Stimulated activated CD4-positive, alpha-beta T cell treated with anti-CD3 and anti-CD28 coated beads, Interleukin-4, amount 100 ng/mL, for 1 hour (primary cell): ENCODE measurements around the gene A3GALT2.

ENCODE experiments used
- DNase-seq: peaks from one replicate; pipeline ENCODE4 v3.0.0-alpha.2; 2020

Gene A3GALT2

DNA sequence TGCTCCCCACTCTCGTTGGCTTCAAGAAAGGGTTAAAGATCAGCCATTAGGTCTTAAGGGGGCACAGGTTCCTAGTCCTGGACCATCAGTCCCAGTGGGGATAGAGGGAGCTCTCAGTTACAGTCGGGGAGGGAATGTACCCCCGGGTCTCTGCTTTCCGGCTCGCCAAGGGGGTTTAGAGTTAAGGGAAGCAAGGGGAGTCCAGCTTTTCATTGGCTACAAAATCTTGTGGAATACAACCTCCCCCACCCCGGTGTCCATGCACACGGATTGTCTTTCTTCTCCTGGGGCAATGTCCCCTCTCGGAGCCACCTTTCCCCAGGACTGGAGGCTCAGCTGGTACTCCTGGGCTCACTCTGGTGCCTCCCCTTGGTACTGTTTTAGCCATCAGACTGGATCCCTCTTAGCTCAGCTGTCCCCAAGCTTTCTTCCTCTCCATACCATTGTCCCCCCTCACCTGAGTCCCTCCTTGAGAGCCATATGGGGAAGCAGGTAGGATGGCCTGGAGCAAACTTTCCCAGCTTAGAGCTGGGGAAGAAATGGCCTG is at the start of gene A3GALT2:
Gene A3GALT2 (minus strand): TSS at position 480 of the 547 bp plus-strand sequence. CDS start 0 bp downstream, at position 480.
- DNase-seq = no peak

DNA sequence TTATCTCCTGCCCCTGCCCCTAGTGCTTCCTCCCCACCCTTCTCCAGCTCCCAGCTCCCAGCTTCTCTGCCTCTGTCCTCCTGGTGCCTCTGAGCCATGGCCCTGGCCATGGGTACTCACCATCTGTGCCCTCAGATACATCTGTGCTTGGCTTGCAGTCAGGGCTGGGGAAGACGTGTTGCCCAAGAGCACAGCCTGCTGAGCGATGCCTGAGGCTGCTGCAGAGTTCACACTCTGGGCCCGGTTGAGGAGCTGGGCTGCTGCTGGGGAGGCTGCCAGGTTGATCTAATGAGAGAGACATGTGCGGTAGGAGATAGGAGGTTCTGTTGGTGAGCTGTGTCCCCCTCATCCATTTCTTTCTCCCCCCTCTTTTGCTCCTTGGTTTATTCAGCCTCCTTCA is 49.4 kb upstream of the A3GALT2 start:
- DNase-seq = no peak

DNA sequence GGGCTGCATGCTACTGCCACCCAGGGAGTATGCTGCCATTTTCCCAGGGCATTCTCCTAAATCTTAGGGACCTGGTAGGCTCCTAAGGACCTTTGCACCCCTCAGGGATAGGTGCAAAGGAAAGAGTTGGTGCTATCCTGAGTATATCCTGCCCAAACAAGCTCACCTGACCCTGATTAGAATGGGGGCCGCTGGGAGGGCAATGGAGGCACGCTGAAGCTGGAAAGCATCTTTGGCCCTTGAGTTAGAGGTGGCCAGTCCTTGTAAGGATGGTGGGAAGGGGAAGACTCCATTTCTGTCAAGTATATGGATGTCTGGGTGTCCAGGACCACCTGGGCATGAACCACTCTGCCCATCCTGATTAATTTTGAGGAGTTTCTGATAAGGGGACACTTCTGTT is 48.9 kb upstream of the A3GALT2 start:
- DNase-seq = no peak

DNA sequence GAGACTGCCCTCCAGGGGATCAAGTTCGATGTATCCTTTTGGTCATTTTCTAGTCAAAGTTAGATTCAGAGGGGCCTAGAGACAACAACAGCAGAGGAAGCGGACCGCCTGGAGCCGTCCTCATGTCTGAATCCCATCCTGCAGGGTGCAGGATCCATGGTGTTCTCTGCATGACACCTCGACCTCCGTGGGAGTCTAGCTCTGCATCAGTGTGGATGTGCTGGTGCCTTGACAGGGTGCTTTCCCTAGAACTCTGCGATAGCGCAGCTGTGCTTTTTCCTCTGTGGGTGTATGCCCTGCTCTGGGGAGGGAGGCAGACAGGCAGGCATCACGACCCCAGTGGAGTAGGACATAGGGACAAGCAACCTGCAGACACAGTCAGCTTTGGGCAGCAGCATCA is 48.2 kb upstream of the A3GALT2 start:
- DNase-seq = no peak

DNA sequence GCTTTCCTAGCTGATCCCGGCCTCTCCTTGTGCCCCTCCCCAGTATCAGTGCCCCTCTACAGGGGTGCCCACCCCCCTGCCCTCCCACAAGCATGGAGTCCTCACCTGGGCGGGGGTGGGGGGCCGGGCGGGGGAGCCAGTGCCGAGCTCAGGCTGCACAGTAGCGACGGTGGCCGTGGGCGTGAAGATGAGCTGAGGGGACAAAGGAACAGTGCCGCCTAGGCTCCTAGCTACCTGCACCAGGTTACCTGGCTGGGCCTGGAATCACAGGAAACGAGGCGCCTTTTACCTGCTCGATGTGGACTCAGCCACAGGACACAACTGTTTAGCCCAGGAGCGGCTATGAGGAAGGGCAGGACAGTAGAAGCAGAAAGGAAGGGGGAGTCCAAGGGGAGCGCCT is 47.5 kb upstream of the A3GALT2 start:
- no peak for DNase-seq

DNA sequence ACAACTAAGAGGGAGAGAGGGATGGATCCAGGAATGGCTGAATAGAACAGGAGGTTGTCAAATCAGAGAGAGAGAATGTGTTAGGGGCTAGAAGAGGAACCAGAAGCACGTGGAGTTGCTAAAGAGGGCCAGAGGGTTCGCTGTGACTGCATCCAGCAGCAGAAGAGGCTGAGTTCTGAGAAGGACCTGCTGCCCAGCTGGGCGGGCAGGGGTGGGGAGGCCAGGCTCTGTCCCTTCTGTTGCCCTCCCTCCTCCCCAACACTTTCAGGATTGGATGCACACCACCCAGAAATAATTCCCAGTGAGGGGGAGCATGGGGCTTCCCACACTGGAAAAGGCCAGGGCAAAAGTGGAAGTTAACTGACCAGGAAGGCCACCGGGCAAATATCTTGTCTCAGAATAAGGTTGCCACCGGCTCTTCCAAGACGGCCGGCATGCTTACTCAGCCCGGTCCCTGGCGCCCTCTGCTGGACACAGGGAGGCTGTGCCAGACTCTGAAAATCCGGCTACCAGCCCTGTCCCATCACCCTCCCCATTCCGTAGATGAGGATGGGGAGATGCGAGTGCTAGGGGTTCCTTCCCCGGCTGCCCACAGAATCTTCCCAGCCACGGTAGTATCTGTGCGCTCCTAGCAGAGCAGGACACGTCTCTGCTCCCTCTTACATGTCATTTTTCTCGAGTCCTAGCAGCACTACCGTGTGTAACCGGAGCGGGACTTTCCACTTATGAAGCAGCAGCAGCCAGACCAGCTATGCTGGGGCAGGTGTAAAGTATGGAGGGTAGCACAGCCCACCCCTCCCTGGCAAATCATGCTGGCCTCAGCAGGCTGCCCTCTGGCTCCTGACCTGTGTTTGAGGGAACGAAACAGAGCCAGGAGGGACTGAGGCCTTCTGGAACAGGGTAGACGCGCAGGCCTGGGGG is 46.8 kb upstream of the A3GALT2 start:
- DNase-seq = peak; percentile 88

DNA sequence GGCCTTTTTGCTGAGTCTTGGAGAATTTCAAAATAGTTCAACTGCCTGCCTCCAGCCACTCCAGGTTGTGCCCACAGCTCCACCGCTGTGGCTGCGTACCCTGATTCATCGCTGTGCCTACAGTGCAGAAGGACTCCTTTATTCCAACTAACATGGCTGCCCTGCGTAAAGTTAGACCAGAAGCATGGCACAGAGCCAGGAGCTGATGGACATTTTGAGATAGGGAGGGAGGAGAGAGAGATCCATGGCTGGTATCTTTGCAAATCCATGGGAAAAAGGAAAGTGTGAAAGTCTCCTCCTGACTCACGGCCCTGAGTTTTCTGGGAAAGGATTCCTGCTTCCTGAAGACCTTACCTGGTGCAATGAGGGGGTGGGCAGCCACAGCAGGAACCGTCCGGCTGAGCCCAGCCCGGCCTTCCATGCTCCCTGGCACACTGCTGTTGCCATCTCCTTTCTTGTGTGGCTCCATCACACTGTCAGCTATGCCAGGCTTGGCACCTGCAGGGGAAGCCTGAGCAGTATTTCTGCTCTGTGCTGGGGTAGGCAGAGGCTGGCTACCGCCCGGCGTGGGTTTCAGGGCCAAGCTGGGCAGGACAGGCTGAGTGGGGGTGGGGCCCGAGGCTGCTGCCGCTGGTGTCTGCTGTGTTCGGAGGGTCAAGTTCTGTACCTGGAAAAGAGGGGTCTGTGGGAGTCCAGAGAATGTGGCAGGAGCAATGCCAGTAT is 46.0 kb upstream of the A3GALT2 start:
- no peak for DNase-seq

DNA sequence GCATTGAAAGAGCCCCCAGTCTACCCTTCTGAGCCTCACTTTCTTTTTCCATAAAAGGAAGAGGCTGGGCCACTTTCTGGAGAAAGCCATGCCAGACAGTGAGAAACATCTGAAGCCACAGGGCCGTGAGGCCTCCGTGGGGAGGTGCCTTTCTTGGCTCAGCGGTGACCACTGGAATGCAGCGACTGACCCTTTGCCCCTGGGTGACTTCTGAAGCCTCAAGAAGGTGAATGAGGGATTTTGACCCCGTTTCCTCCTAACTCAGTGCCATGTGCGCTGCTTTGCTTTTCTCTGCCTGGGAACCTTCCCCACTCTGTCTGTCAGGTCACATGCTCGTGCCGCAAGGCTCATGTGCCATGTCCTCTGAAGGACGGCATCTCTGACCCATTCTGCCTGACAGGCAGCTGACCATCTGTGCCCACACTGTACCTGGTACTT is 44.7 kb upstream of the A3GALT2 start:
- no peak for DNase-seq

DNA sequence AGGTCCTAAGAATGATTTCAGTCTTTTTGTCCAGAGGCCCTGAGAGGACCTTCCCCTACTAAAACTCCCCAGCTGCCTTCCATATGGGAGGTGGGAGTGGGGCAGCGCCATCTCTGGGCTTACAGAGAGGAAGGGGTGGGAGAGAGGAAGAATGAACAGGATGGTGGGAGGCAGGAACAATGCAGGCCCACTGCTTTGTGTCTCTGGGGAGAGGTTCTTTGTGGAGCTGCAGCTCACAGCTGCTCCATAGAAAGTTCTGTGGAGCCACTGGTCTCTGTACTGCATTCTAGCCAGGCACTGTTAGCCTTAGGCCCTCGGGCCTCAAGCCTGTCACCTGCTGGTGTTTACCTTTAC is 43.6 kb upstream of the A3GALT2 start:
- DNase-seq = no peak

DNA sequence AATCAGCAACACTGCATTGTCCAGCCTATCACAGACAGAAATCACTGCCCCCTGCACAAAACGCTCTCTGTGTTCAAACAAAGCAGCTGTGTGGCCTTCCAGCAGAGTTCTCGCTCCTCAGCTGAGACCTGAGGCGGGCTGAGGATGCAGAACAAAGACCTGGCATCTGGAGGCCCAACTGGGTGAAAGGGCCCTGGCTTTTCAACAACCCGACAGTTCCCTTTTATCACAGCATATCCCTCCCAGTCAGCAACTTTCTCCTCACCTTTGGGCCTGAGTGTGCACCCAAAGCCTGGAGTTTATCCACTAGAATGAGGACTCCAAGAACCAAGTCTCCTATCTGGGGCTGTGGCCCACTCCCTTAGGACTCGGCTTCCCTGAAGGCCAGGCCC is 42.6 kb upstream of the A3GALT2 start:
- DNase-seq = no peak

DNA sequence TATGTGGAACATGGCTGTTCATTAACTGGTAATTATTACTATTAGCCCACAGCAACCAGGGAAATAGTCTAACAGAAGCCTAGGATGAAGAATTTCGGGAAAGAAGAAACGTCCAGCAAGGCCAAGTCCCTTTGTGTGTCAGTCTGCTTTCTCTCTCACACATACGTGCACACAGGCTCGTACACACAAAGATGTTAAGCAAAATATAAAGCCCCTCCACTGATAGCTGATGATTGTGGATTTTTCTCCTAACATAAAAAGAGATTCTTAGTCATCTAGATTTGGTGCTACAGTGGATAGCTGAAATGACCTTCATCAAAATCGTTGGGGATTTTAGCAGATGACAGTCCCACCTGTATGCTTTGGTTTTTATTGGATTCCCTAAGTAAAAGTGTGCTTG is 42.1 kb upstream of the A3GALT2 start:
- no peak for DNase-seq

DNA sequence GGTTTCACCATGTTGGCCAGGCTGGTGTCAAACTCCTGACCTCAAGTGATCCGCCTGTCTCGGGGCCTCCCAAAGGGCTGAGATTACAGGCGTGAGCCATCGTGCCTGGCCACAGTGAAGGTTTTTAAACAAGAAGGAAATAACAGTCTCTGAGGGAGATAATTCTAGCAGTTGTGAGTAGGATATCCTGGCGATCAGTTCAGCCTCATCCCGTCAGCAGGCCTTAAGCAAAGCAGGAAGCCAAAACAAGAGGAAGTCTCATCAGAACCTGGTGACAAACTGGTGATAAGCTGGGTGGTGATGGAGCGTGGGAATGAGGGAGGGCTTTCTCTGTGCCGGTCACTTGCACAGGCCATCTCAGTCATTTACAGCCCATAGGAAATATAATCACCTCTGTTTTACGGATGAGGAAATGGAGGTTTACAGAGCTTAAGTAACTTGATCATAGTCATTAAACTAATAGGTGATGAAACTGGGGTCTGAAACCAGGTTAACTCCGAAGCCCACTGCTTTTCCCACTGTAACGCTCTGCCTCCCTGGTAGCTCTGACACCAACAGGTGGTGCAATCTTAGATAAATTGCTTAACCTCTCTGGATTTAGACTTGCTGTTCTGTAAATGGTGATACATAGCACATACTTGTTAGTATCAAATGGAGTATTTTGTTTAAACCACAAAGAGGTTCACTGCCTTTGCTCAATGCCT is 40.8 kb upstream of the A3GALT2 start:
- DNase-seq = no peak

DNA sequence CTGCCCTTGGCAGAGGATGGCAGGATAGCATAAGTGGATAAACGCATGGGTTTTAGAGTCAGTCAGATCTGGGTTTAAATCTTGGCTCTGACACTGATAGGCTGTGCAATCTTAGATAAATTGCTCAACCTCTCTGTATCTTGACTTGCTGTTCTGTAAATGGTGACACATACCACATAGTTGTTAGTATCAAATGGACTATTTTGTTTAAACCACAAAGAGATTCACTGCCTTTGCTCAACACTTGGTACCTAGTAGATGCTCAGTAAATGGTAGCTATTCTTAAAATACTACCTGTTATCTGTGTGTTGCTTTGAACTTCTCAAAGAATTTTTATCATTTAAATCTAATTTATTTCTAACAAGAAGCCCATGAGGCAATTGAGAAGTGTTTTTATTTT is 39.5 kb upstream of the A3GALT2 start:
- no peak for DNase-seq

DNA sequence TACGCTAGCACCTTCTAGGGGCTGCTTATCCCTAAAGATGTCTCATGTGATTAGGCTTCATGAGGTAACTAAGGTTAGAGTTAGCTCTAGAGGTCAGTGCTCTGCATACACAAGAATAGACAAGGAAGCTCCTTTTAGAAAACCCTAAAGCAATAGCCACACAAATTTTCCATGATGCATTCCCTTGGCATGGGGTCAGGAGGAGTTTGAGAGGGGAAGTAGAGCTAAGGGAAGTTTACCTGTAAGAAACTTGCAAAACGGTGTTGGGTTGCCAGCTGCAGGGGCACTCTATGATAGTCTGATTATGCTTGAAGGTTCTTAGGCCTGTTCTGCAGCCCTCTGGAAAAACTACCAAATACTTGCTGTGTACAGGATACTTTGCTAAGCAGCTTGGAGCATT is 39.0 kb upstream of the A3GALT2 start:
- no peak for DNase-seq

DNA sequence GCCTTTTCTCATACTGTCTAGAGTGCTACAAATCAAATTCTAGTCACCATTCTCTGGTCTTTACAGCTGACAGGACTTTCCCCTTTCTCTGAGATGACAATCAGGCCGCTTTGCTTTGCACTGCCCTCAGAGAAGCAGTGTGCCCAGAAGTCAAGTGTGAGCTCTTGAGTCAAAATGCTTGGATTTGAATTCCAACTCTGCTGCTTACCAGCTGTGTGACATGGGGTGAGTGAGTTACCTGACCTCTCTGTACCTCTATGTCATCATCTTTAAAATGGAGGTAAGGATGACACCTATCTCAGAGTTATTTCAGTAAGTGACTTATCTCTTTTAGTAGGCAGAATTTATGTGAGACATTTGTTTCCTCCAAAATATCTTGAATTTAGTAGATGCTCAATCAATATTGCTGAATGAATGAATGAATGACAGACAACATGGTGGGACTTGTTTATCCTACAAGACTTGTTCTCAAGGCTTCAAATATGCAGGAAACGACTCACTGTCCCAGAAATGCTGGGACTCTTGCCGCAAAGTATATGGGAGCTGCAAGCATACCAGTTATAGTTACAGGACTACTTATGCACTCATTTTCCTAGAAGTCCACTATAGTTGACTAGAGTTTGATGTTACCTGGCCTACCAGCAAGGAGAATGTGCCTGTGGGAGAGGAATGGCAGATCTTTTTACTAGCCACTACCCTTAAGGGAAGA is 38.1 kb upstream of the A3GALT2 start:
- DNase-seq = no peak

DNA sequence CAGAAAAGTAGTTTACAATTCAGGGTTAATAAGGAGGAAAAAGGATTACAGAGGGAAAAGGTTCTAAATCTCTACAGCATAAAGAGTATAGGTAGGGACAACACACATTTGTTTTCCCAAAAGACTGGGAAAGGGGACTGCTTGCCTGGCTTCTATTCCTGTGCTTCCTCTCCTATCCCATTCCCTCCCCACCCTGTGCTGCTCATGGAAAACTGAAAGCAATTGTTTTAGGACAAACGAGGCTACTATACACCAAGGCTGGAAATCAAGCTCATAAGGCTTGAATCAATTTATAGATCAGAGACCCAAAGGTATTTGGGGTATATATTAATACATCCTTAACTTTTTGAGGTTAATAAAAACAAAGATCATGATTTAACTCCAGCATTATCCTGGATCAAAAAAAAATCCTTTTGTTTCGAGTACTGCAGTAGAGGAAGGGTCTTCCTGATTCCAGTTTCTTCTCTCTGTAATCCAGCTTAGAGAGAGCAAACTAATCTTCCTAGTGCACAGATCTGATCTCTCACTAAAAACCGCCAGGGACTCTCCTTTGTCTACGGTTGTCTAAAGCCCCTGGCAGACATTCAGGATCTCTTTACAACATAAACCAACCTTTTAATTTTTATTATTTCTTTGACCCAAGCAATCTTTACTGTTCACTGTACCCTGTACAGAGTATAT is 37.4 kb upstream of the A3GALT2 start:
- DNase-seq = no peak

DNA sequence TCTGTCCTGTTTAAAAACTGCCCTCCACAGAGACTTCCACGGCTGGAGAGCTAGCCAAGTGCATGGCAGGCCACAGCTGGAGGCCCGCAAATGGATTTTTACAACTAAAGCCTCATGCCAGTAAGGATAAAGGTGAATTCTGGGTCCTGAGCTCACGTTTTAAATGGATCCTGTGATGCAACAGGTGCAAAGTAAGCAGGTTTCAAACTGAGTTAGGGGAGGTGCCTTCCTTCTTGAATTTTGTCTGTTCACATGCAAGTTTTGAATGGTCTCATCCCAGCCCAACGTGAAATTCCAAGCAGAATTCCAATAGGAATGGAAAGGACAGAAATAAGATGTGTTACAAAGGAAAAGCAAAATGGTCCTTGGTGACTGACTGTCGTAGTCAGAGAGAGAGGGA is 36.2 kb upstream of the A3GALT2 start:
- no peak for DNase-seq

DNA sequence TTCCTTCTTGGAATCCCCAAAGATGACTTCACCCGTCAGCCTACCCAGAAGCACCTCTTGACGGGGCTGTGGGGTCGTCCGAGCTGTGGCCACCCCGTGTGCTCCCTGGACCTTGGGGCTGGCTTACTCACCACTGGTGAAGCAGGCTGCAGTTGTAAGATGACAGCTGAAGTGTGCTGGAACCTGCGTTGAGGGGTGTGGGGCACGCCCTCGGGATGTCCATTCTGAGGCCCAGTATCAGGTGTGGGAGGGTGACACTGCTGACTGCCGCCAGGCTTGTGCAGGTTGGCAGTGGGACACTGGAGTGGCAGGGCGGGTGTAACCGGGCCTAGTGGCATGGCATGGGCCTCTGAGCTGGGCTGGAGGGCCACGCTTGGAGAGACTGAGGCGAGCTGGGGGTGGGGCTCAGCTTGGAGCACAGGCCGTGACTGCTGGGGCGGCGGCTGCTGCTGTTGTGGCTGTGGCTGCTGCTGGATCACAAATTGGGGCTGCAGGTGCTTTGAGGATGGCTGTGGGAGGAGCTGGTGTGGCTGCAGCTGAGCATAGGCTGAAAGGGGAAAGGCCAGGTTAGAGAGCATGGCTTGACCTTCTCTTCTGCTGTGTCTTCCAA is 33.9 kb upstream of the A3GALT2 start:
- DNase-seq = no peak

DNA sequence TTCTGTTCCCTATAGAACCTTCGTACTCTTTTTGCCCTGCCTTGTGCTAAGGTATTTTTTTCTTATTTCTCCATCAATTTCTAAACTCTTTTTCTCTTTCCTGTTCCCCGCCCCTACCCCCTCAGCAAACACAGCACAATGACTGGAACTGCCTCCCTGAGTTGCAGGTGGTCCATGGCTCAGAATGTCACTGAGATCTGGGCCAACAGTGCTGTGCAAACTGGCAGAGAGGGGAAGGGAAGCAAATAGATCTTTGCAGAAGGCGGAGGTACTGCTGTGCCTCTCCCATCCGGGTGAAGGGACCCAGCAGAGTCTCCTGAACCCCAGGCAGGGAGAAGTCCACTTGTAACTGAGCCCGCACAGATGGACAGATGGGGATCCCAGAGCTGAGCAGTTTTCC is 32.6 kb upstream of the A3GALT2 start:
- no peak for DNase-seq

DNA sequence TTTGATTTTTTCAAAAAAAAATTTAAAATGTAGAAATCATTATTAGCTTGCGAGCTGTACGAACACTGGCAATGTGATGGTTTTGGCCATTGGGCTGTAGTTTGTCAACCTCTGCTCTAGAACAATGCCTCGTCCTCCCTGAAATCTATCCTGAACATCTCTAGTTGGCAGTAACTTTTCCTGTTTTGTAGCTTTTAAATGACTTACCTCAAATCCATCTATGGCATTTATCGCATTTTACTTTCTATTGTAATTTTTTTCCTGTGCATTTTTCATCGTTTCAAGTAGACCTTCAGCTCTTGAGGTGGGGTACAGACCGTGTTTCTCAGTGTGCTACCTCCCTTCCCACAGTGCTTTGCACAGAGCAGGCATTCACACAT is 30.4 kb upstream of the A3GALT2 start:
- no peak for DNase-seq

DNA sequence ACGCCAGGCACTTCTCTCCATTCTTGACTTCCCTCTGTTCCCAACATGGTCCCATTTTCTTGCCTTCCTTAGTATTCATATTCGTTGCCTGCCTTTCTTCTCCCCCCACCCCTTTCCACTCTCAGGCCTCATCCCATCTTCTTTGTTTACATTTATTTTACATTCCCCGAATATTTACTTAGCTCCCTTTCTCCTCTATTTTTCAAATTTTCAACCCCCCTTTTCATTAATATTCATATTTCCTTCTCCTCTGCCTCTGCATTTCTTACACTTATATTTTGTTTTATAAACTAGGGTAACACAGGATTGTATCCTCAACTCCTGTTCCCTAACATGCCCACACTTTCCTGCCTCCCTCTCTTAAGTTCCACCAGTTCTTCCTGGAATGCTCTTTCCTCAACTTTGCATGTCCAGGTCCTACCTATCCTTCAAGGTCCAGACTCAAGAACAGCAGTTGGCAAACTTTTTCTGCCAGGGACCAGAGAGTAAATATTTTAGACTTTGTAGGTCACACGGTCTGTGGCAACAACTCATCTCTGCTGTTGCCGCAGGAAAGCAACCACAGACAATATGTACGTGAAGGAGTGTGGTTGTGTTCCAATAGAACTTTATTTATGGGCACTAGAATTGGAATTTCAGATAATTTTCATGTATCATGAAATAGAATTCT is 29.8 kb upstream of the A3GALT2 start:
- DNase-seq = no peak
